Measurements from ENCODE around the gene RFC5. TPM values are rescaled to one million over a fixed set of nuclear protein-coding genes. Genes with fewer than 3 reads are reported as not detected.

The RFC5 gene
- total RNA-seq, 1 experiment from 2014 or later: 50.4 TPM

Other genes starting within 250 kb of the RFC5 start
- gene KSR2, start 47.7 kb upstream of the RFC5 start, total RNA-seq (2021): 1.3 and 1.4 TPM in 2 replicates
- 58.6 and 61.4 TPM in 2 replicates for gene WSB2, start 44.5 kb downstream of the RFC5 start, total RNA-seq (2021)
- gene VSIG10, start 87.3 kb downstream of the RFC5 start, total RNA-seq (2021): 89.6 and 97.4 TPM in 2 replicates
- gene PEBP1, start 119.4 kb downstream of the RFC5 start, total RNA-seq (2021): 320 and 334 TPM in 2 replicates

Measured in H9 (cell line).